Measurements from ENCODE around the gene TRAF2.

The TRAF2 gene

GRCh38 chr9:136960938-136961275, 74.6 kb downstream of the TRAF2 start:
- TF ChIP-seq TEAD4 (IDR thresholded peaks at IDR 0.05) (no peak), RAD21 (IDR thresholded peaks at IDR 0.05; ENCODE audit: low read depth) (no peak), ZBTB7A (IDR thresholded peaks at IDR 0.05; ENCODE audit: low read depth) (no peak), FOXM1 (IDR thresholded peaks at IDR 0.05; ENCODE audit: borderline replicate concordance, low read depth) (no peak), YY1 (IDR thresholded peaks at IDR 0.05; ENCODE audit: low read depth) (no peak), TAF1 (IDR thresholded peaks at IDR 0.05; ENCODE audit: low read depth) (no peak), NFIC (IDR thresholded peaks at IDR 0.05) (no peak), CREB1 (IDR thresholded peaks at IDR 0.05; ENCODE audit: low read depth) (no peak), TCF12 (IDR thresholded peaks at IDR 0.05; ENCODE audit: low read depth) (no peak)
- TF ChIP-seq, protein P1, sequence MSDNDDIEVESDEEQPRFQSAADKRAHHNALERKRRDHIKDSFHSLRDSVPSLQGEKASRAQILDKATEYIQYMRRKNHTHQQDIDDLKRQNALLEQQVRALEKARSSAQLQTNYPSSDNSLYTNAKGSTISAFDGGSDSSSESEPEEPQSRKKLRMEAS (IDR thresholded peaks at IDR 0.05), result no peak

DNA sequence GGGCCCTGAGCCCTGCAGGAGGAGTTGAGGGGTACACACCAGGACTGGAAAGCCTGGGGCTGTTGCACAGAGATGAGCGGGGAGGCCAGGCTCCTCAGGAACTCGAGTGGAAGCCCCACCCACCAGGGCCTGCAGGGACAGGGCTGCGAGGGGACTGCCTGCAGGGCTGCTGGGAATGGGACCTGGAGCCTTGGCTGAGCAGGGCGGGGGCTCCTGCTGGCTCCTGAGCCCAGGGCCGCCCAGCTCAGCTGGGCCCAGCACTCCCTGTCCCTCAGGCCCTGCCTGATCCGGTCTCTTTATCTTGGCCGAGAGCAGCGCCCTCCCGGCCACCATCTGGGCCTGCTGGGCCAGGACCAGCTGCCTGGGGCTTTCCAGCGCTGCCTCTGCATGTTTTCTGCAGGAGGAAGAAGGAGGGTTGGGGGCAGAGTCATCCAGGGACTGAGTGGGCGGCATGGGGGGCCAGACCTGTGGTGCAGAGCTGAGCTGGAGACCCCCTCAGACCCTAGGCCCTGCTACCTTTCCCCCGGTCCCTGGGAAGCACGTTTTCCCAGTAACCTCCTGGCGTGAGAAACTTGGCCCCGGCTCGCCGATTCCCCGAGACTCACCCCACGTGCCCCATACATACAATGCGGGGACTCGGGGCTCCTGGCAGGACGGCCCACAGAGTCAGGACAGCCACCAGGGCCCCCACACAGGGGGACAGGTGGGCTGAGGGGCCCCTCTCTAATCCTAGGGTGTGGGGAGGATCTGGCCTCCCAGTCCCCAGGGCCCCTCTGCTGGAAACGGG, 75.2 kb downstream of the TRAF2 start:
- TF ChIP-seq TAF1 (IDR thresholded peaks at IDR 0.05; ENCODE audit: low read depth) (no peak), FOXM1 (IDR thresholded peaks at IDR 0.05; ENCODE audit: borderline replicate concordance, low read depth) (no peak), YY1 (IDR thresholded peaks at IDR 0.05; ENCODE audit: low read depth) (no peak), ZBTB7A (IDR thresholded peaks at IDR 0.05; ENCODE audit: low read depth) (no peak), USF1 (IDR thresholded peaks at IDR 0.05) (no peak), EP300 (IDR thresholded peaks at IDR 0.05; ENCODE audit: borderline replicate concordance) (no peak), CREB1 (IDR thresholded peaks at IDR 0.05; ENCODE audit: low read depth) (no peak), RAD21 (IDR thresholded peaks at IDR 0.05; ENCODE audit: low read depth) (no peak), NFIC (IDR thresholded peaks at IDR 0.05) (no peak), EGR1 (IDR thresholded peaks at IDR 0.05) (no peak), TEAD4 (IDR thresholded peaks at IDR 0.05) (no peak), CEBPB (IDR thresholded peaks at IDR 0.05) (no peak), TCF12 (IDR thresholded peaks at IDR 0.05; ENCODE audit: low read depth) (no peak)
- TF ChIP-seq, protein P1 (IDR thresholded peaks at IDR 0.05), result no peak
- TF ChIP-seq, protein P2, sequence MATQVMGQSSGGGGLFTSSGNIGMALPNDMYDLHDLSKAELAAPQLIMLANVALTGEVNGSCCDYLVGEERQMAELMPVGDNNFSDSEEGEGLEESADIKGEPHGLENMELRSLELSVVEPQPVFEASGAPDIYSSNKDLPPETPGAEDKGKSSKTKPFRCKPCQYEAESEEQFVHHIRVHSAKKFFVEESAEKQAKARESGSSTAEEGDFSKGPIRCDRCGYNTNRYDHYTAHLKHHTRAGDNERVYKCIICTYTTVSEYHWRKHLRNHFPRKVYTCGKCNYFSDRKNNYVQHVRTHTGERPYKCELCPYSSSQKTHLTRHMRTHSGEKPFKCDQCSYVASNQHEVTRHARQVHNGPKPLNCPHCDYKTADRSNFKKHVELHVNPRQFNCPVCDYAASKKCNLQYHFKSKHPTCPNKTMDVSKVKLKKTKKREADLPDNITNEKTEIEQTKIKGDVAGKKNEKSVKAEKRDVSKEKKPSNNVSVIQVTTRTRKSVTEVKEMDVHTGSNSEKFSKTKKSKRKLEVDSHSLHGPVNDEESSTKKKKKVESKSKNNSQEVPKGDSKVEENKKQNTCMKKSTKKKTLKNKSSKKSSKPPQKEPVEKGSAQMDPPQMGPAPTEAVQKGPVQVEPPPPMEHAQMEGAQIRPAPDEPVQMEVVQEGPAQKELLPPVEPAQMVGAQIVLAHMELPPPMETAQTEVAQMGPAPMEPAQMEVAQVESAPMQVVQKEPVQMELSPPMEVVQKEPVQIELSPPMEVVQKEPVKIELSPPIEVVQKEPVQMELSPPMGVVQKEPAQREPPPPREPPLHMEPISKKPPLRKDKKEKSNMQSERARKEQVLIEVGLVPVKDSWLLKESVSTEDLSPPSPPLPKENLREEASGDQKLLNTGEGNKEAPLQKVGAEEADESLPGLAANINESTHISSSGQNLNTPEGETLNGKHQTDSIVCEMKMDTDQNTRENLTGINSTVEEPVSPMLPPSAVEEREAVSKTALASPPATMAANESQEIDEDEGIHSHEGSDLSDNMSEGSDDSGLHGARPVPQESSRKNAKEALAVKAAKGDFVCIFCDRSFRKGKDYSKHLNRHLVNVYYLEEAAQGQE (IDR thresholded peaks at IDR 0.05; ENCODE audit: low read depth), result no peak

GRCh38 chr9:136962163-136962562, 75.8 kb downstream of the TRAF2 start:
- TF ChIP-seq CREB1 (IDR thresholded peaks at IDR 0.05; ENCODE audit: low read depth), result no peak
- TF ChIP-seq RAD21 (IDR thresholded peaks at IDR 0.05; ENCODE audit: low read depth), result no peak
- no peak for TF ChIP-seq TAF1 (IDR thresholded peaks at IDR 0.05; ENCODE audit: low read depth)
- no peak for TF ChIP-seq USF1 (IDR thresholded peaks at IDR 0.05)
- TF ChIP-seq TCF12 (IDR thresholded peaks at IDR 0.05; ENCODE audit: low read depth), result no peak
- TF ChIP-seq NFIC (IDR thresholded peaks at IDR 0.05), result no peak
- TF ChIP-seq CEBPB (IDR thresholded peaks at IDR 0.05), result no peak
- no peak for TF ChIP-seq TEAD4 (IDR thresholded peaks at IDR 0.05)
- no peak for TF ChIP-seq YY1 (IDR thresholded peaks at IDR 0.05; ENCODE audit: low read depth)
- TF ChIP-seq EGR1 (IDR thresholded peaks at IDR 0.05), result no peak
- TF ChIP-seq, protein P2 (IDR thresholded peaks at IDR 0.05; ENCODE audit: low read depth), result no peak
- no peak for TF ChIP-seq FOXM1 (IDR thresholded peaks at IDR 0.05; ENCODE audit: borderline replicate concordance, low read depth)
- TF ChIP-seq, protein P1 (IDR thresholded peaks at IDR 0.05), result no peak
- TF ChIP-seq EP300 (IDR thresholded peaks at IDR 0.05; ENCODE audit: borderline replicate concordance), result no peak
- TF ChIP-seq ZBTB7A (IDR thresholded peaks at IDR 0.05; ENCODE audit: low read depth), result no peak

DNA sequence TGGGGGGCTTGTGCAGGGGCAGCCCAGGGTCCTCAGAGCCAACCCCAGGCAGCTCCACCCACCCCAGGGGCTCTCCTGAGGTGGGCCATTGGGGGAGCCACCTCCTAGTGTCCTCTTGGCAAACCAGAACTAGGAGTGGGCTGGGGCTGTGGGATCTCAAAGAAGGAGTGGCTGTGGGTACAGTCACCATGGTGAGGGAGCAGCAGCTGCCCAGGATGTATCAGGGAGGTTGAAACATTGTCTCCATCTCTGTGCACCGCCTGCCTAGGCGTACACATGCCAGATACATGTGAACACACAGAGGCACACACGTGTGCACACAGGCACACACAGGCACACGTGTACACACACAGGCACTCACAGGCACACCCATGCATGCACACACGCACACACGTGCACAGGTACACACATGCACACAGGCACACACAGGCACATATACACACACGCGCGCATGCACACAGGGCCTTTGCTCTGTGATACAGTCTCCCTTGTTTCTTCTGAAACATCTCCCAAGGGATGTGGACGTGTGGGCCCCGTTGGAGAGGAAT, 76.5 kb downstream of the TRAF2 start:
- TF ChIP-seq, protein P2 (IDR thresholded peaks at IDR 0.05; ENCODE audit: low read depth), result no peak
- TF ChIP-seq USF1 (IDR thresholded peaks at IDR 0.05) (no peak), EGR1 (IDR thresholded peaks at IDR 0.05) (no peak), TEAD4 (IDR thresholded peaks at IDR 0.05) (no peak), YY1 (IDR thresholded peaks at IDR 0.05; ENCODE audit: low read depth) (no peak), TCF12 (IDR thresholded peaks at IDR 0.05; ENCODE audit: low read depth) (no peak), FOXM1 (IDR thresholded peaks at IDR 0.05; ENCODE audit: borderline replicate concordance, low read depth) (no peak)

All from Ishikawa (cell line).